Peyer's patch (tissue), 4 donors: ENCODE results near the gene RNF111. TPM values are rescaled to one million over a fixed set of nuclear protein-coding genes. Genes with fewer than 3 reads are reported as not detected.
A peak's percentile ranks its signal among the peaks of the same experiment; 100 is the strongest.
"Not testable (repeated sequence)": the region's sequence is repeated elsewhere in the genome, so short reads cannot be mapped to it uniquely, and the experiment has no call there.

ENCODE experiments used
- DNase-seq, 3 donors: peaks; one replicate each; pipeline ENCODE4 v3.0.0-alpha.2; 2017 to 2019
- H3K27ac ChIP-seq, 4 donors: fragments of 200-600 bp; sonication (generic); one replicate each; pipeline ENCODE4 v1.5.1; 2016 to 2019
- H3K27me3 ChIP-seq, 2 donors: fragments of 200-600 bp; sonication (generic); one replicate each; pipeline ENCODE4 v1.5.1; 2019
- H3K36me3 ChIP-seq, 3 donors: fragments of 200-600 bp; sonication (generic); one replicate each; pipeline ENCODE4 v1.5.1; 2016 to 2019
- H3K4me1 ChIP-seq, 4 donors: fragments of 200-600 bp; sonication (generic); one replicate each; pipeline ENCODE4 v1.5.1; 2016 to 2019
- H3K4me3 ChIP-seq, 4 donors: fragments of 200-600 bp; sonication (generic); 1 replicate in 3 of 4; 2 replicates in 1 of 4; pipeline ENCODE4 v1.5.1; 2016 to 2019; ENCODE audit warnings: mild to moderate bottlenecking in 1 of 4
- H3K9me3 ChIP-seq, 4 donors: fragments of 200-600 bp; sonication (generic); one replicate each; pipeline ENCODE4 v1.5.1; 2016 to 2019; ENCODE audit warnings: mild to moderate bottlenecking in 1 of 4
- CTCF ChIP-seq, 6 experiments: fragments of 450-650 bp in 4 of 6; fragments of 200-600 bp in 2 of 6; sonication (generic) in 1 of 6; IDR thresholded peaks; one replicate each; pipeline ENCODE4 v1.5.1; 2017 to 2019; ENCODE audit warnings: antibody characterized with exemption in 6 of 6, mild to moderate bottlenecking in 3 of 6, moderate library complexity in 1 of 6
- POLR2A ChIP-seq, 2 donors: fragments of 450-650 bp; IDR thresholded peaks; one replicate each; pipeline ENCODE4 v1.5.1; 2017; ENCODE audit warnings: antibody characterized with exemption in 2 of 2, mild to moderate bottlenecking in 2 of 2, moderate library complexity in 2 of 2
- total RNA-seq, 4 donors: library from RNA; depleted of rRNA; stranded (reverse); fragments of >200 nt; gene quantifications; one replicate each; pipeline ENCODE4 v1.1.0, GENCODE V29; 2016

Gene RNF111
- total RNA-seq, 4 donors from 2014 or later: 24.5 to 45.4 (median 28.4) TPM

DNA sequence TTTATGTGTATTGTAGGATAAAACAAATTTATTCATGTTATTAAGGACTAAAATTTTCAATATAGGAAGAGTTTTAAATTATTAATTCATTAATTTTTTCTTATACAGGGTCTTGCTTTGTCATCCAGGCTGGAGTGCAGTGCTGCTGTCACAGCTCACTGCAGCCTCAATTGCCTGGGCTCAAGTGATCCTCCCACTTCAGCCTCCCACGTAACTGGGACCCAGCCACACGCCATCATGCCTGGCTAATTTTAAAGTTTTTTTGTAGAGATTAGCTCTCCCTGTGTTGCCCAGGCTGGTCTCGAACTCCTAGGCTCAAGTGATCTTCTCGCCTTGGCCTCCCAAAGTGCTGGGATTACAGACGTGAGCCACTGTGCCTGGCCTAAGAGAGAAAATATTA lies 132.2 kb downstream of the RNF111 start:
- TF ChIP-seq POLR2A (IDR thresholded peaks at IDR 0.05) (no peak), CTCF (IDR thresholded peaks at IDR 0.05) (no peak)
- peaks cover 0 to 13% (median 0%) of the 10 kb centered on the region in 4 donors for H3K4me1 ChIP-seq
- DNase-seq: no peak
- no peaks in the 10 kb centered on the region for H3K27me3 ChIP-seq
- H3K9me3 ChIP-seq: no peaks in the 10 kb centered on the region
- H3K27ac ChIP-seq: no peak overlapping the region
- H3K36me3 ChIP-seq: no peaks in the 10 kb centered on the region
- no peak overlapping the region for H3K4me3 ChIP-seq

GRCh38 chr15:59120937-59121336 lies 133.5 kb downstream of the RNF111 start:
- H3K27ac ChIP-seq: no peak overlapping the region

GRCh38 chr15:59124261-59124660 lies 136.8 kb downstream of the RNF111 start:
- Histone ChIP-seq H3K9me3 (no peaks in the 10 kb centered on the region), H3K36me3 (no peaks in the 10 kb centered on the region), H3K4me3 (no peak overlapping the region), H3K4me1 (peaks cover 0 to 19% (median 0%) of the 10 kb centered on the region in 4 donors), H3K27me3 (no peaks in the 10 kb centered on the region), H3K27ac (peak overlapping the region in 1 of 4 donors; percentile 63)
- TF ChIP-seq POLR2A (IDR thresholded peaks at IDR 0.05): no peak
- peak in 2 of 6 experiments; percentile 4 to 19 for TF ChIP-seq CTCF (IDR thresholded peaks at IDR 0.05)
- peak in 2 of 3 donors; percentile 55 to 79 for DNase-seq

More at GRCh38 chr15:59120937-59121336, 133.5 kb downstream of the RNF111 start:
- H3K4me1 ChIP-seq: peaks cover 0 to 19% (median 0%) of the 10 kb centered on the region in 4 donors
- H3K4me3 ChIP-seq: no peak overlapping the region
- no peak for DNase-seq
- H3K27me3 ChIP-seq: no peaks in the 10 kb centered on the region
- H3K36me3 ChIP-seq: no peaks in the 10 kb centered on the region
- TF ChIP-seq CTCF (IDR thresholded peaks at IDR 0.05) (no peak), POLR2A (IDR thresholded peaks at IDR 0.05) (no peak)
- H3K9me3 ChIP-seq: no peaks in the 10 kb centered on the region

DNA sequence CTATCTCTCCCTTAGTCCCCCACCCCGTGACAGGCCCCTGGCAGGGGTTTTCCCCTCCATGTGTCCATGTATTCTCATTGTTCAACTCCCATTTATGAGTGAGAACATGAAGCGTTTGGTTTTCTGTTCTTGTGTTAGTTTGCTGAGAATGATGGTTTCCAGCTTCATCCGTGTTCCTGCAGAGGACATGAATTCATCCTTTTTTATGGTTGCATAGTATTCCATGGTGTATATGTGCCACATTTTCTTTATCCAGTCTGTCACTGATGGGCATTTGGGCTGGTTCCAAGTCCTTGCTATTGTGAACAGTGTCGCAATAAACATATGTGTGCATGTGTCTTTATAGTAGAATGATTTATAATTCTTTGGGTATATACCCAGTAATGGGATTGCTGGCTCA lies 138.2 kb downstream of the RNF111 start:
- H3K36me3 ChIP-seq, H3K27ac ChIP-seq, H3K4me3 ChIP-seq, H3K27me3 ChIP-seq, DNase-seq, H3K9me3 ChIP-seq: not testable (repeated sequence)
- peaks cover 0 to 19% (median 0%) of the 10 kb centered on the region in 4 donors for H3K4me1 ChIP-seq

DNA sequence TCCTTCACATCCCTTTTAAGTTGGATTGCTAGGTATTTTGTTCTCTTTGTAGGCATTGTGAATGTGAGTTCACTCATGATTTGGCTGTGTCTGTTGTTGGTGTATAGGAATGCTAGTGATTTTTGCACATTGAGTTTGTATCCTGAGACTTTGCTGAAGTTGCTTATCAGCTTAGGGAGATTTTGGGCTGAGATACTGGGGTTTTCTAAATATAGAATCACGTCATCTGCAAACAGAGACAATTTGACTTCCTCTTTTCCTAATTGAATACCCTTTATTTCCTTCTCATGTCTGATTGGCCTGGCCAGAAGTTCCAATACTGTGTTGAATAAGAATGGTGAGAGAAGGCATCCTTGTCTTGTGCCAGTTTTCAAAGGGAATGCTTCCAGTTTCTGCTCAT lies 139.8 kb downstream of the RNF111 start:
- H3K4me3 ChIP-seq, H3K27me3 ChIP-seq, H3K9me3 ChIP-seq, H3K36me3 ChIP-seq, H3K27ac ChIP-seq, DNase-seq: not testable (repeated sequence)
- H3K4me1 ChIP-seq: peaks cover 0 to 19% (median 0%) of the 10 kb centered on the region in 4 donors

DNA sequence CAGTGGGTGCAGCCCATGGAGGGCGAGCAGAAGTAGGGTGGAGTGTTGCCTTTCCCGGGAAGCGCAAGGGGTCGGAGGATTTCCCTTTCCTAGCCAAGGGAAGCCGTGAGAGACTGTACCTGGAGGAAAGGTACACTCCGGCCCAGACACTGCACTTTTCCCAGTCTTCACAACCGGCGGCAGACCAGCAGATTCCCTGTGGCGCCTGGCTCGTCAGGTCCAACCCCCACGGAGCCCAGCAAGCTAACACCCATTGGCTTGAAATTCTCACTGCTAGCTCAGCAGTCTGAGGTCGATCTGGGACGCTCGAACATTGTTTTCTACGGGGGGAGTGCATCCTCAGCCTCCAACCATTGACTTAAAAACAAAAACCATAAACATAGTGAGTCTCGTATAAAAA lies 144.0 kb downstream of the RNF111 start:
- no peak overlapping the region for H3K27ac ChIP-seq
- no peaks in the 10 kb centered on the region for H3K27me3 ChIP-seq

More for the DNA sequence above, 144.0 kb downstream of the RNF111 start:
- no peak for DNase-seq
- Histone ChIP-seq H3K9me3 (no peaks in the 10 kb centered on the region), H3K4me1 (no peaks in the 10 kb centered on the region), H3K36me3 (peaks cover 0 to 27% (median 0%) of the 10 kb centered on the region in 3 donors), H3K4me3 (no peak overlapping the region)
- no peak for TF ChIP-seq POLR2A (IDR thresholded peaks at IDR 0.05)
- no peak for TF ChIP-seq CTCF (IDR thresholded peaks at IDR 0.05)
